Hepatic stellate cell (primary cell): ENCODE measurements around the gene EVL.
"Not testable (repeated sequence)": the region's sequence is repeated elsewhere in the genome, so short reads cannot be mapped to it uniquely, and the experiment has no call there.

Source experiments
- DNase-seq: peaks from one replicate; pipeline ENCODE4 v3.0.0; 2011; ENCODE audit warnings: low spot score

Gene EVL

DNA sequence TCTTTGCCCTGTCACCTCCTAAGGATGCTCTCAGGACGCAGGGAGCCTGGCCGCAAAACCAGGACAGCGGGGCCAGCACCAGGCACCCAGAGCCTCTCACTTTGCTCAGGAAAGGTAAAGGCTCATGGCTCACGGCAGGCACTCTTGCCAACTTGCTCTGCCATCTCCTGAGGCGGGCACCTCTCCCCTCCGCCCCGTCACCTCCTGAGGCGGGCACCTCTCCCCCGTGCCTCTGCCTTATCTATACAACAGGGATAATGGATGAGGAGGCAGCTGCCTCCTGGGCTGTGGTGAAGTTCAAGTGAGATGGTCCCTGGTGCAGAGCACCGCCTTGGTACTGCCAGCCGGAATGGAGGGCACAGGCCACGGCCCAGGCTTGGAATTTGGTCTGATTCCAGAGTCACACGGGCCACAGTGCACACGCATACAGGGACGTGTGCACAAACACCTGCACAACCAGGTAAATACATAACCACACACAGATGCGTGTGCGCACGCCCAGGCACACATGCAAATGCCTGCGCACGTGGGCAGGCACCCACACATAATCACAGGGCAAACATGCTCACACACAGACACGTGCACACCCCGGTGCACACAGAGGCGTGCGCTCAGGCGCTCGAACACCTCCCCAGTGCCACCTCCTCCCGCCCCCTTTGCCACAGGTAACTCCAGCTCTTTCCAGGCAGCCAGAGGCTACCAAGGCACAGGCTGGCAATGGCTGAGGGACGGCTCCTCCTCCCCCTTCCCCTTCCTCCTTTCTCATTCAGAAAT is 82.7 kb downstream of the EVL start:
- no peak for DNase-seq

DNA sequence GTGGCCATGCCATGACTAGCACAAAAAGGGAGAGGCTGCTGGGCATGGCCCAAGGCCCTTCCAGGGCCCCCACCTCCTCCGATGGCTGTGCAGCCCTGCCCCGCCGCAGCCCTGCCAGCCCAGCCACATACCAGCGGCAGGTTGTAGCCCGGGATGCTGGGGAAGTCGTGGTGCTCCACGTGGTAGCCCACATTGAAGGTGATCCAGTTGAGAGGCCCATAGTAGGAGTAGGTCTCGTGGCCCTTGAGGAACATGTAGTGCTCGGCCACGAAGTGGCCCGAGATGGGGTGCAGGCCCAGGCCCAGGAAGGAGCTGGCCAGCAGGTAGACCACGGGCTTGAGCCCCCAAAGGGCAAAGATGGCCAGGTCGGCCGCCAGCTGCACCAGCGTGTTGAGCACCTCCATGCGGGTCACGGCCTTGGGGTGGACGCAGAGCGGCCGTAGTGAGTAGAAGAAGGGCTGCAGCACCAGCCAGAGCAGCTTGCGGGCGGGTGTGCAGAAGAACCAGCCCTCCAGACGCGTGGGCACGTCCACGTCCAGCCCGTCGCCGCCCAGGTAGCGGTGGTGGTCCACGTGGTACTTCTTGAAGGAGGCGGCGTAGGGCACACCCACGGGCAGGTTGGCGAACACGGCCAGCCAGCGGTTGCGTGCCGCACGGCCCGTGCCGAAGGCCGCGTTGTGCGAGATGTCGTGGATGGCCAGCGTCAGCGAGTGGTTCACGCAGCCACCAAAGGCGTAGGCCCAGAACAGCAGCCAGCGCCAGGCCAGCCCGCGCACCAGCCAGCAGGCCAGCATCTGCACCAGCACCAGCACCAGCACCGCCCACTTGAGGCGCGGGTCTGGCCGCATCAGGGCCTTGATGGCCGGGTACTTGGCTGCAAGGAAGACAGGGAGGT is 83.9 kb downstream of the EVL start:
- DNase-seq = no peak

DNA sequence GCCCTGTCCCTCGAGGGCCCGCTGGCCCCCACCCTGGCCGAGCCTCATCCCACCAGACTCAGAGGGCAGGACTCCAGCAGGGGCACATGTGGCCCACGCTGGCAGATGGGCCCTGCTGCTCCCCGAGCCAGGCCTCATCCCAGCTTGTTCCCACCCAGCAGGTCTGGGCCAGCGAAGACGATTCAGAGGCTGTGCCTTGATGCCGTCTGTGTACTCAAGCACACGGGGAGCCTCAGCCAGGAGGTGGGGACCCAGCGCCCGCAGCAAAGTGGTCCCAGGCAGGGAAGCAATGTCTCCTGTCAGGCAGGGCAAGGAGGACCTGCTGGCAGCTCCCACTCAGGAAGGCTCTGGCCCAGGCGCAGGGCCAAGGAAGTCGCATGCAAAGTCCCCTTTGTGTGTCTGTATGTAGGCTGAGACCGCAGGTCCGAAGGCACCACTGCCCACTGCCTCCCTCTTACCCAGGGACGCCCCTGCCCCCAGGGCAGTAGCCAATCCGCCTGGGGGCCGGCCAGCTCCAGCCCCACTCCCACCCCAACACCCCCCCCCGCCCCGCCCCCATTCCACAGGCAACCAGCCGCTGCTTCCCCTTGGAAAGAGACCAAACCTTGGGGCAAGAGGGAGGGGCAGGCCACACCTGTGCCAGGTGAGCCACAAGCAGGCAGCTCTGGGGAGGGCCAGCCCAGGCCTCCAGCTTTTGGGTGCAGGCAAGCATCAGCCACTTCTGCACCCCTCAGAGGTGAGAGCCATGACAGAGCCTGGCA is 84.8 kb downstream of the EVL start:
- no peak for DNase-seq

DNA sequence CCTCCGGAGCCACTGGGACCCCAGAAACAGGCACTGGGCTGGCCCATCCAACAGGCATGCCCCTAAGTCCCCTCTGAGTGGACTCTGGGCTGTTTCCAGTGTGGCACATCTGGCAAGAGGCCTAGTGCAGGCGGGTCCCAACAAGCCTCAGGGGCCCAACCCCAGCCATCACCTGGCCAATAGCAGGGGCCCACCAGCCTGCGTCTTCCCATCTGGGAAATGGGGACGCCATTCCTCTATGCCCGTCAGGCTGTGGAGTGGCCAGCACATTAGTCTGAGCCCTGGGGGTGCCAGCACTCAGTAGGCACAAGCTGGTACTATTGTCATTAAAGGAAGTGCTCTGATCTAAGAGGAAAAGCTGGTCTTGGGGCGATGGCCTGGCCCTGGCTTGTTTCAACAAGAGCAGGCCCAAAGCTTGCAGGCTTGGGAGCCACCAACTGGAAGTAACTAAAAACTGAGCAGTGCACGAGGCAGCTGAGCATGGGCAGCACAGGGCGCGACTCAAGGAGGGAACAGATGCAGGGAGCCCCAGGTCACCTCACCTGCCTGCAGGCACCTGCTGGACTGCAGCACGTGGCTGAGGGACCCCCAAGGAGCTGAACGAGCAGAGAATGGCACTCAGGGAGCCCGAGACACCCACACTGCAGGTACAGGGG is 85.8 kb downstream of the EVL start:
- DNase-seq = no peak

DNA sequence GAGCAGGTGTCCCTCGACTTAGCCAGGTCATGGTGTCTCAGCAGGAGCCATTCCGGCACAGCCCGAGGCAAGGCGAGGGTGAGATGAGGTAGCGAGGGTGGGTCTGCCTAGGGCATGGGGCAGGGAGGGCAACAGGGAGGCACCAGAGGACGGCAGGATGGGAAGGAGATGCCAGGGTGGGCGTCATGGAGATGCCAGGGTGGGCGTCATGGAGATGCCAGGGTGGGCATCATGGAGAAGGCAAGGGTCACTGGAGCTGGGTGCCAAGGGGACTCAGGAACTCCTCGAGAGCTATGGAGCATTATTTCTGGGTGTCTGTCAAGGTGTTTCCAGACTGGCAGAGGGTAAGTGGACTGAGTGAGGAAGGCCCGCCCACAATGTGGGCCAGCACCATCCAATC is 86.9 kb downstream of the EVL start:
- DNase-seq = no peak

DNA sequence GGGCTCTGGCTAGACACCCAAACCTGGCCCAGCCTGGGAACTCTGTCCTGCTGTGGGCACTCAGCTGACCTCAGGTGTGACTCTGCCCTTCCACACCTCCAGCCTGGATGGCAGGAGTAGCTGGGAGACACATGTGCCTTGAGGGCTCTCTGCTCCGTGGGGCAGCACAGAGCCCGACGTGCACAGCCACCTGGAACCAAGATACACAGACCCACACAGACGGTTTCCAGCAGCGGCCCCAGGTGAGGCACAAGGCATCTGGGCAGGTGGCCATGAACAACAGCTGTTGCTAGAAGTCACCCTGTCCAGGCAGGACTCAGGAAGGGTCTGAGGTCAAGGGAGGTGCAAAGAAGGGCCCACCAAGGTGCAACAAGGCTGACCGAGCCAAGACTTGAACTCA is 88.3 kb downstream of the EVL start:
- DNase-seq = no peak

DNA sequence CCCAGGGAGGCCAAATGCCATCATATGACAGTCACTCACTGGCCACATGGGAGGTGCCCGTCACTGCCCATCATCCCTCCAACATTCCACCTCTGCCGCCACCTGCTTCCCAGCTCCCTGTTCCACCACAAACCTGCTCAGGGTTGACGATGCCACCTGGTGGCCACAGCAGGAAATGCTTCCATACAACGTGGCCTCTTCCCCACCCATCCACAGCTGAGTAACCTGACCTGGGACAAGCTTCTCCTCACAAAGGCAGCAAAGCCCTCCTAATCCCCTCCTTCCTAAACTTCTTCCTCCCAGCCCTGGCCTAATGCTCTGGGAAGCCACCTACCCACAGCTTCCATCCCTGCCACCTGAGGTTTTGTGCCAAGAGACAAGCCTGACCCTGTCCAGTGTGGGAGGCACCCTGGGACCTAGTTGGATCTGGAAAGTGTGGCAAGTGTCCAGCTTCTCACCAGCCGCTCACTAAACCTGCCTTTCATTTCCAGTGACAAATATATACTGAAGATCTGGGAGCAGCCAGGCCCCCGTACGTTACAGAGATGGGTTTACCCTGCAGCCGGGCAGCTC is 89.9 kb downstream of the EVL start:
- DNase-seq = no peak

DNA sequence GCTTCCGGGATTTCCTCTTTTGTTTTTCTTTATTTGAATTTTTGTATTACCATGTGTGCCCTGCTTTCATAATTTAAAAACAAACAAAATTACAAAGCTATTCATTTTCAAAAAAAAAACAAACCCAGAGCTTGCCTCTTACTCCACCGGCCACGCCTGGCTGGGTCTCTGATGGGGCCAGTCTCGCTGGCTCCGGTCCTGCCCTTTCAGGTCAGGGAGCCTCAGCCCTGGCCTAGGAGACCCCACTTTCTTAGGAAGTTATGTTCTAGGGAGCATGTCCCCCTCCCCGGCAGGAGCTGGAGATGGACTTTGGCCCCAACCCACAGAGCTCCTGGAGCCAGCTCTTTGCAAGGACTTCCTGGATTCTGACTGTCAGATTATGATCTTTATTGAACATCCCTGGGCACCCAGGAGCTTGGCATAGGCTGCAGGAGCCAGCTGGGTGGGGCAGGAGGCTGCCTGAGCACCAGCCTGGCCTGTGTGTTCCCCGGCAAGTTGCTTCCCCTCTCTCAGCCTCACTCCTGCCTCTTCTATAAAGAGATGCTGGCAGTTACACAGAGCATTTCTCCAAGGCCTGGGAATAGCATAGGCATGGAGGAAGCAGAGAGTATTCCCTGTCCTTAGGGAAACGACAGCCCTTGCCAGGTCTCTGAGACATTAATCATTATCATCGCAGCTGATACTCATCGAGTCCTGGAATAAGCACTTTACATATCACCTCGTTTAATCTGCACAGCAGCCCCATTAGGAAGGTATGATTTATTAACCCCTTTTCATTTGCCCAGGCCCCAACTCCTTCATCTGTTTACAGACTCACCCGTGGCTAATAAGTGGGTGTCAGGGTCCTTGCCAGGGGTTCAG is 90.8 kb downstream of the EVL start:
- DNase-seq = no peak

DNA sequence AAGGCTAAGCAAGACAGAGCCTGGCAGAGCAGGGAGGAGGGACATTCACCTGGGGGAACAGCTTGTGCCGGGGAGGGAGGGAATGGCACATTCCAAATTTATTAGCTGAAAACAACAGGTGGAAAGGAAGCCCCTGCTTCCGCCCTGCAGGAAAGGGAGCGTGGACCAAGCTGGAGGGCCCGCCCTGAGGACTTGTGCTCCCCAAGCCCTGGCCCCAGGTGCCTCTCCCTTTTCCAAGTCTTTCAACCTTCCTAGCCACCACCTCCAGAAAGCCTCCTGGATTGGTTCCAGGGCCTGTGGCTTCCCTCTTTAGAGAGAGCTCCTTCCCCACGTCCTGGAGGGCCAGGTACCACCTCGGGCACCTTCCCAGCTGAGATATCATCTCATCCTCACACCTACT is 91.6 kb downstream of the EVL start:
- no peak for DNase-seq

DNA sequence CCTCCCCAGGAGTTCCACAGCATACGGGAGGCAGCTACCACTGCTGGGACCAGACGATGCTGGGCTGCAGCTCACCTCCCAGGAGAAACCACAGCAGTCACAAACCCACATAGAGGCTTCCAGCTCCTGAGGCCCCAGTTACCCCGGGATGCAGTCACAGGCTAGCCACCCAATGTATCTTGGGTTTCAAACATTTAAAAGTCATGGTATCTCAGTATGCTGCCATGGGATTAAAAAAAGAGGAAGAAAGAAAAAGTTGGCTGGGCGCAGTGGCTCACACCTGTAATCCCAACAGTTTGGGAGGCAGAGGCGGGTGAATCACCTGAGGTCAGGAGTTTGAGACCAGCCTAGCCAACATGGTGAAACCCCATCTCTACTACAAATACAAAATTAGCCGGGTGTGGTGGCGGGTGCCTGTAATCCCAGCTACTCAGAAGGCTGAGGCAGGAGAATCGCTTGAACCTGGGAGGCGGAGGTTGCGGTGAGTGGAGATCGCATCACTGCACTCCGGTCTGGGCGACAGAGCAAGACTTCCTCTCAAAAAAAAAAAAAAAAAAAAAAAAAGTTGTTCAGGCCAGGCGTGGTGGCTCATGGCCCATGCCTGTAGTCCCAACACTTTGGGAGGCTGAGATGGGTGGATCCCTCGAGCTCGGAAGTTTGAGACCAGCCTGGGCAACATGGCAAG is 92.5 kb downstream of the EVL start:
- not testable (repeated sequence) for DNase-seq

DNA sequence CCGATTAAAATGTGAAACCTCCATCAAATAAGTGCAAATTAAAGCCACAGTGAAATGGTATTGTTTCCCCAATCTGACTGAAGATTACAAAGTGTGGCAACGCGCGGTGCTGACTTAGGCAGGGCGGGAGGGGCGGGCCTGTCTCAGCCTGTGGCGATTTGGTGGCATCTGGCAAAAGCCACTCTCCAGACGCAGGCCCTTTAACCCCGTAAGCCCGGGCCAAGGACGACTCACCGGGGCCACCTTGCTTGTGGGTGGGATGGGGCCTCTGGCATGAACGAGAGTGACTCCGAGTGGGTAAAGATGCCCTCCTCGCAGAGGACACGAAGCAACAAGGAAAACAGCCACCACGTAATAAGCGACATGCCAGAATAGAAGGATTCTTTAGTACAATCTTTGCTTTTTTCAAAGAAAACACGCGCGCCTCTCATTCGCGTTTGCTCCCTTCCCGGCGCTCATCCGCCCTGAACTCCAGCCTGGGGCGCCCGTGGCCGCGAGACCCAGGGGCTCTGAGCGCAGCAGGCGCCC is 93.4 kb downstream of the EVL start:
- DNase-seq = no peak

DNA sequence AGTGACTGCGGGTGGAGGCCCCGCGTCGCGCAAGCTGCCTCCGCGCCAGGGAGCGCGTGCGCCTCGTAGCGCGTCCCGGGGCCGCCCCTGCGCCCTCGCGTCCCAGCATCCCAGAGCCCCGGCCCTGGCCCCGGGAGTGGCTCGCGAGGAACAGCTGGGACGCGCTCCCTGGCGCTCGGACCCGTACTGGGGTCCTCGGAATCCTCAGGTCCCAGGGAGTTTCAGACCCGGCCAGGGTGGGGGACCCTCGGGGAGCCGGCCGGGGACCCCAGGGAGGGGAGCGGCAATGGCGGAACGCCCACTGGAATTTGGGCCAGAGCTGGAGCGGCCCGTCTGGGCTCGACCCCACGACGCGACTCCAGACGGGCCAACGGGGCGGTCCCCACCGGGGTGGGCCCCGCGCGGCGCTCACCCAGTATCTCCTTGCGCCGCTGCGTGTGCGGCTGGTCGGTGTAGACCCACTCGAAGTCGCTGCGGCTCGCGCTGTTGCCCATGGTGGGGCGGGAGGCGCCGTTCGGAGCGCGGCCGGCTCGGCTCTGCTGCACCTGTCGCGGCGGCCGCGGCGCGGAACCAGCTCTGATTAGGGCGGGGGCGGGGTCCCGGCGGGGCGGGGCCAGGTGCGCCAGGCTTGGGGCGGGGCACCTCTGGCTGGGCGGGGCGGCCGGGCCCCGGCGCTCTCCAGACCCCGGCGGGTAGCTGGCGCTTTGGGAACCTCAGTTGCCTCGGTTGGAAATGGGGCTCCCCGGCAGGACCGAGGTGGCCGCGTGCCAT is 94.1 kb downstream of the EVL start, which contains the start of gene DEGS2:
TSS of gene DEGS2 (minus strand) at position 552 of the 771 bp plus-strand sequence. CDS start at position 494, 58 bp downstream.
- no peak for DNase-seq

DNA sequence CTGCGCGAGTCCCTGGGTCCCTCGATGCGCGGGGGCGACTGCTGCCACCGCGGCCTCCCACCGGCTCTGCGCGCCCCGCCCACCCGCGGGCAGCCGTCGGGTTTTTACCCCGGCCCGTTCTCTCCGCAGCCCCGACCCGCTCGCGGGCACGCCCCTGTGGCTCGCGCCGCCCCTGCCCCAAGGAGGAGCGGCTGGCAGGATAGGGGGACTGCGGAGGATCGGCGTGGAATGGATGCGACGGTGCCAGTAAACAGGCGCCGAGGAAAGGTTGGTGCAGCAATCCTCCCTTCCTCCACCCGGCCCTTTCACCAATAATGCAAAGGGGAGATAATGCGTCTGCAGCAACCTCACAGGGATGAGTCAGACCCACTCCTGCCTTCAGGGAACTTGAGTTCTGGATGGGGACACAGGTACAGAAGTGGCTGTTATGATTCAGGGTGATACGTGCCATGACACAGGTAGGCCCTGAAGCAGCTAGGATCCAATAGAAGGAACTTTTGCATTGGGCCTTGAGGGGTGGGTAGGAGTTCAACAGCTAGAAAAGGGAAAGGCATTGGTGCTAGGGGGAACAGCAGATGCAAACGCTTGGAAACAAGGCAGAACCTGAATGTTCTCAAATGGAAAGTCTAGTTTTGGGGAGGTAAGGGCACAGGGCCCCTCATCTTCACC is 94.8 kb downstream of the EVL start:
- DNase-seq = no peak

DNA sequence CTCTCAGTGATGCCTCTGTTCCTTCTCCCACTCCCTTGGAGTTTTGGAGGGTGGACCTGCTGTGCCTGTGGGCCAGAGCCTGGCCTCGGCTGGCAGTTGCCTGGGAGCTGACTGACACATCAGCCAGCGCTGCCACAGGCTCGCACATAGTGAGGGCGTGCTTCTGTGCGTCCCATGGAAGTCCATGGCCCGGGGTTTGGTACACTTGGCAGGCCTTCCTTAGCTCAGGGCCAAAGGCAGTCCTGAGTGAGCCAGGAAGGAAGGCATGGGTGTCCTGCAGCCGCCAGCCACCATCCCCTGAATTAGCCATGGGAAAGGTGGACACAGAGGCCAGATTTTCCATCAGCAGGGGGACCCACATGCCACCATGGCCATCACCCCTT is 95.3 kb downstream of the EVL start:
- DNase-seq = no peak

DNA sequence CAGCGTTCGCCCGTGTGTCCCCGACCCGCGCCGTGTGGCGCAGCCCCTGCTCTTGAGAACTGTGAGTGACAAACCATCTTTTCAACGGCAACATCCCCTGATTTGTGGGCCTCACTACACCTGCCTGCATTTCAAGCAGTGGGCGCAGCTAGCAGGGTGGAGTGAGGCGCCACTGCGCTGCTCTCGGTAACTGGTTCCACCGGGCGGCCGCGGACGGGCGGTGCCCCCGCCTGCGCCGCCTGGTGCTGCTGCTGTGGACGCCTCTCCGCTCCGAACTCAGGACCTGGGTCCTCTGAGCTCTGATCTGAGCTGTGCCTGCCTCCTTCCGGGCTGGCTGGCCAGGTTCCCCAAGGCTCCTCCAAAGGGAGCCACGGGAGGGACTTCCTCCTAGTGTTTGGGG is 100.2 kb downstream of the EVL start:
- no peak for DNase-seq

DNA sequence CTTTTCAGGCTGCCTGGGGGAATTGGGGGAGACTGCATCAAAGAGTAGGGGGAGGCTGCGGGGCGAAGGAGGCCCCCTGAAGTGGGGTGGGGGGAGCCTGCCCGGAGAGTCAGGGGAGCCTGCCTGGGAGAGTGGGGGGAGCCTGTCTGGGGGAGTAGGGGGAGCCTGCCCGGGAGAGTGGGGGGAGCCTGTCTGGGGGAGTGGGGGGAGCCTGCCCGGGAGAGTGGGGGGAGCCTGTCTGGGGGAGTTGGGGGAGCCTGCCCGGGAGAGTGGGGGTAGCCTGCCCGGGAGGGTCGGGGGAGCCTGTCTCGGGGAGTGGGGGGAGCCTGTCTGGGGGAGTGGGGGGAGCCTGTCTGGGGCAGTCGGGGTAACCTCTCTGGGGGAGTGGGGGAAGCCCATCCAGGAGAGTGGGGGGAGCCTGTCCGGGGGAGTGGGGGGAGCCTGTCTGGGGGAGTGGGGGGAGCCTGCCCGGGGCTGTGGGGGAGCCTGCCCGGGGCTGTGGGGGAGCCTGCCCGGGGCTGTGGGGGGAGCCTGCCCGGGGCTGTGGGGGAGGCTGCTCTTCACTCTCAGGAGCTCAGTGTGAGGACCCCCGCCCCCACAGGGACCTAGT is 100.7 kb downstream of the EVL start:
- DNase-seq = no peak

DNA sequence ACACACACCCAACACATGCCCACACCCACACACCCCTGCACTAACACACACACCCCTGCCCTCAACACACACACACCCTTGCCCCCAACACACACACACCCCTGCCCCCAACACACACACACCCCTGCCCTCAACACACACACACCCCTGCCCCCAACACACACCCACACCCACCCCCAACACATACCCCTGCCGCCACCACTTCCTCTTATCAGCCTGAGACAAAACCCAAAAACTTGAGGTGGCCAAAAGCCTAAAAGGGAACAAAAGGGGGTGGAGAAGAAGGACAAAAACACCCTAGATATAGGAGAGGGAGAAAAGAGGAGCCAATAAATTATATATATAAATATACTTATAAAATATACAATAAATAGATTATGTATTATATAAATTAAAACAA is 103.3 kb downstream of the EVL start:
- DNase-seq = no peak

DNA sequence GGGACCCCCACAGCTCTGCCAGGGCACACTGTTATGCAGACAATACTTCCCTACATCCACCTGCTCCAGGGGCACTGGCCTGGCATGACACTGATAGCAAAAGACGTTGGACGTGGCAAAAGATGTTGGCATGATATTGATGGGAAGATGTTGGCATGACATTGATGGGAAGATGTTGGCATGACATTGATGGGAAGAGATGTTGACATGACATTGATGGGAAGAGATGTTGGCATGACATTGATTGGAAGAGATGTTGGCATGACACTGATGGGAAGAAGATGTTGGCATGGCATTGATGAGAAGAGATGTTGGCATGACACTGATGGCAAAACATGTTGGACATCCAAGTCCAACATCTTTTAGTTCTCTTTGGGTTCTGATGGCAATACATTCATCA is 105.7 kb downstream of the EVL start:
- no peak for DNase-seq
